G401.6 (cell line): ENCODE results near the gene PTX4.

Experiments
- FAIRE-seq: peaks from 2 replicates; lab custom pipeline; 2012; peaks lifted over from hg19 to GRCh38; lab: Jason Lieb, UNC

The PTX4 gene

GRCh38 chr16:1524366-1524765 is 35.6 kb upstream of the PTX4 start:
- FAIRE-seq = no peak

GRCh38 chr16:1523581-1524245 is 35.0 kb upstream of the PTX4 start:
- FAIRE-seq = no peak

- FAIRE-seq = no peak
Measured at GRCh38 chr16:1520461-1520860, 31.7 kb upstream of the PTX4 start.

DNA sequence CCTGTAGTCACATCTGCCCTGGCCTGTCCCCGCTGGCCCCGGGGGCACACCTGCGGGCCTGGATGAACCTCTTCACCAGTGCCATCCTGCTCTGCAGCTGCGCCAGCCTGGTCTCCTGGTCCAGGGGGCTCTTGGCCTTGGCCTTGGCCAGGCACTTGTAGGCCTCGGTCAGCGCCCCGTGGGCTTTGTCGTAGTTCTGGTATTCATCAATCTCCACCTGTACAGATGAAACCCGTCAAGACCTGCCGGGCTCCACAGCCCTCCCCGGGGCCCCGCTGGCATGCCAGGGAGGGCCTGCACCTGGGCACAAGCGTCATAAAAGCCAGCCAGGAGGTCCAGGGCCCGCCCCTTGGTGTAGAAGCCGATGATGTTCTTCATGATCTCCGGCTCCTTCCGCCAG is 31.1 kb upstream of the PTX4 start:
- no peak for FAIRE-seq

GRCh38 chr16:1518626-1519135 is 29.9 kb upstream of the PTX4 start:
- FAIRE-seq = no peak

GRCh38 chr16:1514507-1514906 is 25.8 kb upstream of the PTX4 start:
- no peak for FAIRE-seq

GRCh38 chr16:1512774-1513173 is 24.0 kb upstream of the PTX4 start:
- no peak for FAIRE-seq

- FAIRE-seq = no peak
Measured at GRCh38 chr16:1511662-1512569, 23.2 kb upstream of the PTX4 start.

DNA sequence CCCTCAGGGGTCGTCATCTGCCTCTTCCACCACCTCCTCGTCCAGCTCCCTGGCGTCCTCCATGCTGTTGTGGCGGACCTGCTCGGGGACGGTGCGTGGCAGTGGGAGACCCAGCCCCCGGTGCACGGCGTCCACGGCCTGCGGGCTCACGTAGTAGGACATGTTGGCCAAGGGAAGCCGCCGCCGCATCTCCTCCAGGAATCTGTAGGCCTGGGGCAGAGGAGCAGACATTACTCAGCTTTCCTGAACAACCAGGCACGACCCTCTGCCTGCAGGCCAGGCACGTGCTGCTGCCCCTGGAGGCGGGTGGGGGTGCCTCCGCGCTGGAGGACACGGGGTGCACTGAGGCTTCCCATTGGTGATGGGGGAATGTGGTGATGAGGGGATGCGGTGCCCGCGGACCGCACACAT is 22.2 kb upstream of the PTX4 start:
- FAIRE-seq = no peak

GRCh38 chr16:1510272-1510671 is 21.5 kb upstream of the PTX4 start:
- no peak for FAIRE-seq

GRCh38 chr16:1509307-1510221 is 20.8 kb upstream of the PTX4 start:
- no peak for FAIRE-seq

DNA sequence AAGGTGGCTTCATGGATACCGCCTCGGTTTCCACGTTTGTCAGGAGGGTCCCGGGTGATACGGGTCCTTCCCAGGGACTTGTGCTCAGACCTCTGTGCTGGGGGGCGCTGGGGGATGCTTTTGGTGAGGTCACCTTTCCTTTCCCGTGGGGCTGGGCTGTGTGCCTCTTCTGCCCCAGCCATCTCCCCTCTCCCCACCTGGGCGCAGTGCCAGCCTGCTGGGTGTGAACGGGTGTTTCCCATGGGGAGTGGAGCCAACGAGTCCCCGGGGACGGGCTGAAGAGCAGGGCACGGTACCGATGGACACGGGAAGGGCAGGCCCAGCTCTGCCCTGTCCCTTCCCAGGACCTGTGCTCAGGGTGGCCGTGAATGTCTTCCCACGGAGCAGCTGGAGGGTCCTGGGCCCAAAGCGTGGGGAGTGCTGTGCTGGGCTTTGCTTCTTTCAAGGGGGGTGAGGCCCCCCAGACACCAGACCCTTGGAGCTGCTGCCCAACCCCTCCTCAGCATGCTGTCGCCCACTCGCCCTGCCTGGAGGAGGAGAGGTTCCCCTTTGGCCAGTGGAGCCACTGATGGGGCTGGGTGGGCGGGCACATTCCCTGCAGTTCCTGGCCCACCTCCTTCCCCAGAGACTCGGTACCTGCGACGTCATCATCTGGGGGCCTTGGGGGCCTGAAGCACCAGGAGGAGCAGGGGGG is 19.9 kb upstream of the PTX4 start:
- FAIRE-seq = no peak

DNA sequence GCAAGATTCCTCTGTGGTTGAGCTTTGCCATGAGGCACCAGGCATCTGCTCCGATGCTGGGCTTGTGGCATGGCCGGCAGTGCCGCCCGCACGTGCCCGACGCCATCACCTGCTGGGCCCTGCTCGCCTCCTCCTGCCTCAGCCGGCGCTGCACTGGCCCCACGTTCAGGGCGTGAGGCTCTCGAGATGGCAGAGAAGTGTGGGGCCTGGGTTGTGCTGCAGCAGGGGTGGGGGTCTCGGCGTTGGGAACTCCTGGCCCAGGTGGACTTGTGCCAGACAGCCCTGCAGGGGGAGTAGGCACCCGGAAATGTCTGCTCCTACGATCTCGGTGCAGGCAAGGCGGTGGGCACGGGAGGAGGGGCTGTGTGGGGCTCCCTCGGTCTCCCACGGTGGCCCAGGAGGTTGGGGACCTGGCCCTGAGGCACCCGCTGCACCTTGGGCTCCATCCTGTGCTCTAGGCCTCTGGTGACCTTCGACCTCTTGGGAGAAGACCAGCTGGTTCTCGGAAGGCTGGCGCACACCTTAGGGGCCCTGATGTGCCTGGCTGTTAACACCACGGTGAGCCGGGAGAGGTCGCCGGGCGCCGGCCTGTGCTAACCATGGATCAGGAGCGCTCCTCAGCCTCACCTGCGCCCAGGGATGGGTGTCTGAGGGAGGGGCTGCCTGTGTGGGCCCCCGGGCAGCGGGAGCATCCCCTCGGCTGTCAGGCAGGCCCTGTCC is 17.9 kb upstream of the PTX4 start:
- no peak for FAIRE-seq

DNA sequence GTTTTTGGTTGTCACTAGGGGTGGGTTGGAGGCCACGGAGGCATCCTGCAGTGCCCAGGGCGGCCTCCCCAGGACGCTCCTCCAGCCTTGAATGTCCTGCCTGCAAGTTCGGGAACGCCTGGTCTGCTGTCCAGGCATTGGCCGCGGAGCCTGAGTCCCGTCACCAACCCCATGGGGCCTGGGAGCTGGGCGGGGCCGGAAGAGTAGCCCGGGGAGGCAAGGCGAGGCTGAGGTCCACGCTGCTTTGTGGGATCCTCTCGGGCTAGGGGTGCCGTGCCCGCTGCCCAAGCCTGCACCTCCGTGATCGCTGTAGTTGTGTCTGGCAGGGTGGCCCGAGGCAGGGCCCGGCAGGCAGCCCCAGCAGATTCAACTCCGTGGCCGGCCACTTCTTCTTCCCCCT is 17.2 kb upstream of the PTX4 start:
- no peak for FAIRE-seq

- no peak for FAIRE-seq
Measured at GRCh38 chr16:1505073-1505844, 16.5 kb upstream of the PTX4 start.

DNA sequence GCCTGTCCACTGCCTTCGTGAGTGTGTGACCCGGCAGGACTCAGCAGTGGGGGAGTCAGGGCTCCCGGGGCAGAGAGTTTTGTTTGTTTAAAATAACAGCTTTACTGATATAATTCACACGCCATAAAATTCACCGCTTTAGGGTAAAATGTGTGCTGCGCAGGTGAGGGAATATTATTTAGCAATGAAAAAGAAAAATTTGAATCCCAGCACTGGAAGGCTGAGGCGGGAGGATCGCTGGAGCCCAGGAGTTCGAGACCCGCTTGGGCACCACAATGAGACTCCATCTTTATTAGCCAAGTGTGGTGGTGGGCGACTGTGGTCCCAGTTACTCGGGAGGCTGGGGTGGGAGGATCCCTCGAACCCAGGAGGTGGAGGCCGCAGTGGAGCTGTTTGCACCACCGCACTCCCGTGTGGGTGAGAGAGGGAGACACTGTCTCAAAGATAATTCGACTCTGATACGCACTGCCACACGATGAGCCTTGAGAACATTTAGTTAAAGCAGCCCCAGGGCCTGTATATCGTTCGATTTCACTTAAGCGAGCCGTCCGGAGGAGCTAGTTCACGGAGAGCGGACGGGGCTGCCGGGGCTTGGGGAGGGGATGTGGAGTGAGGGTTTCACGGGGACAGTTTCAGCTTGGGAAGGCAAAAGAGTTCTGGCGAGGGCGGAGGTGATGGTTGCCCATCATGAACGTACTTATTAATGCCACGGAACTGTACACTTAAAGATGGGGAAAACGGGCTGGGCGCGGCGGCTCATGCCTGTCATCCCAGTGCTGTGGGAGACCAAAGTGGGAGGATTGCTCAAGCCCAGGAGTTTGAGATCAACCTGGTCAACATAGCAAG is 14.6 kb upstream of the PTX4 start:
- FAIRE-seq = no peak

DNA sequence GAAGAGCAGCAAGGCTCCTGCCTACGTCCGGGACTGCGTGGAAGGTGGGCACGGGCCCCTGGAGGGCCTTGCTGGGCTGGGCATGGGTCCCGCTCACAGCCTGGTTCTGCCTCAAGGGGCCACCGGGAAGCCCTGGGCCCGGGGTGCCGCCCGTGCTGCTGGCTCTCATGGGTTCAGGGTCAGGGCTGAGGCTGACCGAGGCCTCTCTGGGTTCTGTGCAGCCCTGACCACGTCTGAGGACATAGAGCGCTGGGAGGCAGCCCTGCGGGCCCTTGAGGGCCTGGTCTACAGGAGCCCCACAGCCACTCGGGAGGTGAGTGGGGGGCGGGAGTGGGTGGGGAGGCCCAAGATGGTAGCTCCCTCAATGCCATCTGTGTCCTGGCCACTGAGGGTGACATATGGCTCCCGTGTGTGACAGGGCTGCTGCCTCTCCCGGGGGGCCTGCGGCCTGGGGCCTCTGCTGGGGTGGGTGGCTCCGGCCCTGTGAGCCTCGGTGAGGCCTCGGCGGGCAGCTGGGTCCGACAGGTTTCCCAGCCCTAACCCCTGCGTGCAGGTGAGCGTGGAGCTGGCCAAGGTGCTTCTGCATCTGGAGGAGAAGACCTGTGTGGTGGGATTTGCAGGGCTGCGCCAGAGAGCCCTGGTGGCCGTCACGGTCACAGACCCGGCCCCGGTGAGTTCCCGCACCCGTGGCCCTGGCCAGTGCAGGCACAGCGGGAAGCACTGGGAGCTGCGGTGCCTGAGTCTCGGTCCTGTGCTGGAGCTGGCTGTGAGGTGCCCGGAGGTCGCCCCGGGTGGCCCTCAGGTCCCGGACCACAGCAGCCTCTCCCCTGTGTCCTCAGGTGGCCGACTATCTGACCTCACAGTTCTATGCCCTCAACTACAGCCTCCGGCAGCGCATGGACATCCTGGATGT is 13.6 kb upstream of the PTX4 start:
- FAIRE-seq = no peak

DNA sequence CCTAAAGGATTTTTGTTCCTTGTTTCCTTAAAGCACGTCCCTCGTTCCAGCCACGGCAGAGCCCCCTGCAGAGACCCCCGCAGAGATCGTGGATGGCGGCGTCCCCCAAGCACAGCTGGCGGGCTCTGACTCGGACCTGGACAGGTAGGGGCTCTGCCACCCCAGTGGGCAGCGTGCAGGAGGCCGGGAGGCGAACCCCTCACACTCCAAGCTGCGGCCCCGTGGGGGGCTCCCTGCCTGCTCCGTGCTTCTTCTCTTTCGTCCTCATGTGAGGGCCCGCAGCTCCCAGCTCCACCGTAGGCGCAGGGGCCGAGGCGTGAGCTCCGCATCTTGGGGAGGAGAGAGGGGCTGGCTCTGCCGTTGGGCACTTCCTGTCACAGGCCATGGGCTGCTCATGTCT is 12.9 kb upstream of the PTX4 start:
- no peak for FAIRE-seq
